ENCODE results near the gene ARAP3.
A peak's percentile ranks its signal among the peaks of the same experiment; 100 is the strongest.
"Not testable (repeated sequence)": the region's sequence is repeated elsewhere in the genome, so short reads cannot be mapped to it uniquely, and the experiment has no call there.

The ARAP3 gene

GRCh38 chr5:141681695-141682641, at the start of gene ARAP3:
Gene ARAP3 (minus strand): TSS chr5:141682230. CDS start chr5:141680486, 1,744 bp downstream.
- peak; percentile 41 for DNase-seq

- no peak for DNase-seq
Observed at GRCh38 chr5:141729387-141730006, 47.5 kb upstream of the ARAP3 start.

- DNase-seq, result no peak
Observed at GRCh38 chr5:141725891-141726290, 43.9 kb upstream of the ARAP3 start.

GRCh38 chr5:141725174-141725573, 43.1 kb upstream of the ARAP3 start:
- not testable (repeated sequence) for DNase-seq

- DNase-seq, result no peak
Observed at GRCh38 chr5:141722266-141722665, 40.2 kb upstream of the ARAP3 start.

- DNase-seq, result no peak
Observed at GRCh38 chr5:141717043-141717442, 35.0 kb upstream of the ARAP3 start.

- DNase-seq, result no peak
Observed at GRCh38 chr5:141716468-141716867, 34.4 kb upstream of the ARAP3 start.

GRCh38 chr5:141716009-141716408, 34.0 kb upstream of the ARAP3 start:
- DNase-seq, result no peak

GRCh38 chr5:141715346-141715905, 33.4 kb upstream of the ARAP3 start:
- DNase-seq, result no peak

GRCh38 chr5:141714542-141715310, 32.7 kb upstream of the ARAP3 start:
- DNase-seq, result no peak

GRCh38 chr5:141713616-141714309, 31.7 kb upstream of the ARAP3 start:
- no peak for DNase-seq

GRCh38 chr5:141711687-141712086, 29.7 kb upstream of the ARAP3 start:
- no peak for DNase-seq

GRCh38 chr5:141709699-141710267, 27.8 kb upstream of the ARAP3 start:
- no peak for DNase-seq

GRCh38 chr5:141708016-141708415, 26.0 kb upstream of the ARAP3 start:
- no peak for DNase-seq

GRCh38 chr5:141707510-141707909, 25.5 kb upstream of the ARAP3 start:
- DNase-seq, result no peak

GRCh38 chr5:141706121-141706520, 24.1 kb upstream of the ARAP3 start:
- DNase-seq, result no peak

- DNase-seq, result no peak
Observed at GRCh38 chr5:141705469-141705868, 23.4 kb upstream of the ARAP3 start.

- DNase-seq, result no peak
Observed at GRCh38 chr5:141704782-141705297, 22.8 kb upstream of the ARAP3 start.

GRCh38 chr5:141703133-141703561, 21.1 kb upstream of the ARAP3 start:
- DNase-seq, result no peak

GRCh38 chr5:141701360-141702119, 19.5 kb upstream of the ARAP3 start:
- DNase-seq, result no peak

- no peak for DNase-seq
Observed at GRCh38 chr5:141697586-141697985, 15.6 kb upstream of the ARAP3 start.
